NT2/D1 (cell line): Measurements from ENCODE around the gene OSBPL6.

Source experiments
- SUZ12 ChIP-seq: IDR thresholded peaks from 2 replicates; pipeline ENCODE4 v1.6.1; 2011; ENCODE audit not compliant: insufficient read length, insufficient read depth; ENCODE audit errors: extremely low read depth
- YY1 ChIP-seq: IDR thresholded peaks from 2 replicates; pipeline ENCODE4 v1.6.1; 2011; ENCODE audit not compliant: insufficient read length, insufficient read depth
- ZNF274 ChIP-seq: IDR thresholded peaks from 2 replicates; pipeline ENCODE4 v1.6.1; 2011; ENCODE audit warnings: mild to moderate bottlenecking, low read depth, low read length

- no peak for TF ChIP-seq YY1
- TF ChIP-seq SUZ12 = no peak
- no peak for TF ChIP-seq ZNF274
Measured at GRCh38 chr2:178271094-178271493, 76.8 kb downstream of the OSBPL6 start.
